GM21423 (cell line): ENCODE results near the gene SKIC2.
"Not testable (repeated sequence)": the region's sequence is repeated elsewhere in the genome, so short reads cannot be mapped to it uniquely, and the experiment has no call there.

Experiments
- ATAC-seq: cut with Tn5 transposase; IDR thresholded peaks from one replicate; pipeline ENCODE4 v1.9.1; 2021; ENCODE audit warnings: mild to moderate bottlenecking, moderate library complexity; ENCODE audit not compliant: unreplicated experiment

The SKIC2 gene

GRCh38 chr6:32003301-32003700 lies 44.3 kb downstream of the SKIC2 start:
- ATAC-seq = not testable (repeated sequence)

DNA sequence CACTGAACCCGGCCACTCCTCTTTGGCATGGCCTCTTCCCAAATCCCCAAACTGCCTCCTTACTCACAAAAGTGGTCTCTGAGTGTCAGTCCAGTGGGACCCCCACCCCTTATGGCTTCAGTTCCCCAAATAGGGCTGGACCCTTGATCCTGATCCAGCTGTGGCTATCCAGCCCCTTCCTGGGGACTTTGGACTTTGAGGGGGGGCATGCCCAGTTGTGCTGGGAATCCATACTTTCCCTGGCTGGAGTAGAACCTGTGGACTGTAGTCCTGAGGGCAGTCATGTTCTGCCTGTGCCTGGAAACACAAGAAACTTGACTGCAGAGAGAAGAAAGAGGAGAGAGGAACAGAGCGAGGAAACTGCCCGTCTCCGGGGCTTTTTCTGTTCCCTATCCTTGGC lies 45.4 kb downstream of the SKIC2 start:
- not testable (repeated sequence) for ATAC-seq

GRCh38 chr6:32004864-32005537 lies 46.0 kb downstream of the SKIC2 start:
- ATAC-seq = not testable (repeated sequence)

DNA sequence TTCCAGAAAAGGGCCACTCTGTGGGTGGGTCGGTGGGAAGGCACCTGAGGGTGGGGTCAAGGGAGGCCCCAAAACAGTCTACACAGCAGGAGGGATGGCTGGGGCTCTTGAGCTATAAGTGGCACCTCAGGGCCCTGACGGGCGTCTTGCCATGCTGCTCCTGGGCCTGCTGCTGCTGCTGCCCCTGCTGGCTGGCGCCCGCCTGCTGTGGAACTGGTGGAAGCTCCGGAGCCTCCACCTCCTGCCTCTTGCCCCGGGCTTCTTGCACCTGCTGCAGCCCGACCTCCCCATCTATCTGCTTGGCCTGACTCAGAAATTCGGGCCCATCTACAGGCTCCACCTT lies 46.5 kb downstream of the SKIC2 start:
- not testable (repeated sequence) for ATAC-seq

GRCh38 chr6:32005991-32006529 lies 47.1 kb downstream of the SKIC2 start:
- ATAC-seq = not testable (repeated sequence)

GRCh38 chr6:32007086-32007485 lies 48.1 kb downstream of the SKIC2 start:
- not testable (repeated sequence) for ATAC-seq

DNA sequence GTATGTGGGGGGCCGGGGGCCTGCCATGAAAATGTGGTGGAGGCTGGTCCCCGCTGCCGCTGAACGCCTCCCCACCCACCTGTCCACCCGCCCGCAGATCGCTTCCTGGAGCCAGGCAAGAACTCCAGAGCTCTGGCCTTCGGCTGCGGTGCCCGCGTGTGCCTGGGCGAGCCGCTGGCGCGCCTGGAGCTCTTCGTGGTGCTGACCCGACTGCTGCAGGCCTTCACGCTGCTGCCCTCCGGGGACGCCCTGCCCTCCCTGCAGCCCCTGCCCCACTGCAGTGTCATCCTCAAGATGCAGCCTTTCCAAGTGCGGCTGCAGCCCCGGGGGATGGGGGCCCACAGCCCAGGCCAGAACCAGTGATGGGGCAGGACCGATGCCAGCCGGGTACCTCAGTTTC lies 49.1 kb downstream of the SKIC2 start:
- ATAC-seq = not testable (repeated sequence)

- not testable (repeated sequence) for ATAC-seq
These were observed 49.6 kb downstream of the SKIC2 start for GRCh38 chr6:32008616-32009015.

- not testable (repeated sequence) for ATAC-seq
These were observed 50.6 kb downstream of the SKIC2 start for GRCh38 chr6:32009537-32009936.

- not testable (repeated sequence) for ATAC-seq
These were observed 52.0 kb downstream of the SKIC2 start for GRCh38 chr6:32010856-32011530.

- not testable (repeated sequence) for ATAC-seq
These were observed 54.1 kb downstream of the SKIC2 start for GRCh38 chr6:32012941-32013617.

- ATAC-seq = not testable (repeated sequence)
These were observed 54.8 kb downstream of the SKIC2 start for GRCh38 chr6:32013738-32014137.

DNA sequence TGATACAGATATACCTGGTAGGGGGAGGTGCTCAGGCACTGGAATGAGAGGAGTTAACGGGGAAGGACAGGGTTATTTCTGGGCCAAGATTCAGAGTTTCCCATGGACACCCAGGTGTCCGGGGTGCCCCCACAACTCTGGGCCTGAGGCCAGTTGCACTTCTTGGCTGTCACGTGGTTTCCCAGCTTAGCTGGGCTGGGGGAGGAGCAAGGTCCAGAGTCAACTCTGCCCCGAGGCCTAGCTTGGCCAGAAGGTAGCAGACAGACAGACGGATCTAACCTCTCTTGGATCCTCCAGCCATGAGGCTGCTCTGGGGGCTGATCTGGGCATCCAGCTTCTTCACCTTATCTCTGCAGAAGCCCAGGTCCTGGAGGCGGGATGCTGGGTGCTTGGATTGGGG lies 55.6 kb downstream of the SKIC2 start, which contains the start of gene C4B:
C4B (plus strand) TSS at position 249 of the 400 bp plus-strand sequence; CDS start at position 300, 51 bp downstream.
- not testable (repeated sequence) for ATAC-seq
